GM19395 (cell line): ENCODE results near the gene ACE.
A peak's percentile ranks its signal among the peaks of the same experiment; 100 is the strongest.
"Not testable (repeated sequence)": the region's sequence is repeated elsewhere in the genome, so short reads cannot be mapped to it uniquely, and the experiment has no call there.

Source experiments
- ATAC-seq: cut with Tn5 transposase; IDR thresholded peaks from one replicate; pipeline ENCODE4 v1.9.1; 2021; ENCODE audit warnings: mild to moderate bottlenecking, moderate library complexity; ENCODE audit not compliant: unreplicated experiment

The ACE gene

GRCh38 chr17:63443053-63443452 lies 33.8 kb upstream of the ACE start:
- no peak for ATAC-seq

- ATAC-seq, result no peak
These were observed 32.4 kb upstream of the ACE start for GRCh38 chr17:63444457-63444856.

- ATAC-seq, result no peak
These were observed 31.8 kb upstream of the ACE start for GRCh38 chr17:63445065-63445464.

DNA sequence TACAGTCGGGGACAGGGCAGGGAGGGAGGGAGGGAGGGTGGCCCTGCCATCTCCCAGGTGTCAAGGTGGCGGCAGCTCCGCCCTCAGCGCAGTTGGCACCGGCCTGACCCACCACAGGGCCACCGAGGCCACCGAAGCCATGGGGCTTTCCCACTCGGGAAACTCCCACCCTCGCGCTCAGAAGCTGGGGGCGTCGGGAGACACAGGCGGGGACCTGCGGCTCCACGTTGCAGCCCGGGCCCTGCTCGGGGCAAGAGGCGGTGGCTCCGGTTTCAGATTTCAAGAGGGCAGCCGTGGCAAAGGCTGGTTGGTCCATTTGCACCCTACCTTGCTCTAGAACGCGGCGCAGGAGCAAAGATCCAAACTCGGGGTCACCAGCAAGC lies 31.3 kb upstream of the ACE start:
- ATAC-seq, result no peak

DNA sequence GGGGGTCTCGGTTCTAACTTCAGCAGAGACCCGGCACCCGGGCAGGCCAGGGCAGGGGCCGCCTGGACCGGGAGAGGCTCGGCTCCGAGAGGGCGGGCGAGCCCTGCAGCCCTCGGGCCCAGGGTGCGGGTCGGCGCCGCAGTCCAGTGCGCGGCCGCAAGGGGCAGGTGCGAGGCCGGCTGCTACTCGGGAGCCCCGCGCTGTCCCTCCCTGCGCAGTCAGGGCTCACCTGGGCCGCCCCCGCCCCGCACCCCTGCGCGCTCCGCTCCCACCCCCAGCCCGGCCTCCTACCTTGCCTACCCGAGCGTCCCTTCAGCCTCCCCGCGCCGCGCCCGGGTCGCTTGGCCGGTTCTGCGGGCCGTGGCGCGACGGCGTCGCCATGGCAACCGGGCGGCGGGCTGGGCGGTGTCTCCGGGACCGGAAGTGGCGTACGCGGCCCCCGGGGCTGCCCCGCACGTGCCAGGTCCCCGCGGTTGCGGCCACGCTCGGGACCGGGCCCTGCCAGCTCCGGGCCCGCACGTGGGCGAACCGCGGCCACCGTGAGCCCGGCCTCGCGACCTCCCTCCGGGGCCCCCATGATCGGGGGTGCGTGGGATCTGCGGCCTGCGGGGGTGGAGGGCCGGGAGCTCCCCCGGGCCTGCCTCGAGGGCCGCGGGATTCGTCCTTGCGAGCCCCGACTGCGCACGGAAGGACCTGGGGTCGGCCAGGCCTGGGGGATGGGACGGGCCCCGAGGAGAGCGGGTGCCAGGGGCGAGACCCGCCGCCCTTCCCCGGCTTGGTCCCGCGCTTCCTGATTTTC lies 30.7 kb upstream of the ACE start, which contains the start of gene CYB561:
Gene CYB561 (minus strand): TSS at position 353 of the 799 bp plus-strand sequence. CDS start 8,759 bp downstream, outside the sequence.
- peak; percentile 64 for ATAC-seq

- ATAC-seq, result peak; percentile 28
These were observed 29.9 kb upstream of the ACE start for GRCh38 chr17:63446753-63447470.

- no peak for ATAC-seq
These were observed 29.3 kb upstream of the ACE start for GRCh38 chr17:63447471-63448009.

- ATAC-seq, result no peak
These were observed 28.2 kb upstream of the ACE start for GRCh38 chr17:63448655-63449054.

- no peak for ATAC-seq
These were observed 26.3 kb upstream of the ACE start for GRCh38 chr17:63450551-63450950.

- ATAC-seq, result no peak
These were observed 25.7 kb upstream of the ACE start for GRCh38 chr17:63451150-63451549.

DNA sequence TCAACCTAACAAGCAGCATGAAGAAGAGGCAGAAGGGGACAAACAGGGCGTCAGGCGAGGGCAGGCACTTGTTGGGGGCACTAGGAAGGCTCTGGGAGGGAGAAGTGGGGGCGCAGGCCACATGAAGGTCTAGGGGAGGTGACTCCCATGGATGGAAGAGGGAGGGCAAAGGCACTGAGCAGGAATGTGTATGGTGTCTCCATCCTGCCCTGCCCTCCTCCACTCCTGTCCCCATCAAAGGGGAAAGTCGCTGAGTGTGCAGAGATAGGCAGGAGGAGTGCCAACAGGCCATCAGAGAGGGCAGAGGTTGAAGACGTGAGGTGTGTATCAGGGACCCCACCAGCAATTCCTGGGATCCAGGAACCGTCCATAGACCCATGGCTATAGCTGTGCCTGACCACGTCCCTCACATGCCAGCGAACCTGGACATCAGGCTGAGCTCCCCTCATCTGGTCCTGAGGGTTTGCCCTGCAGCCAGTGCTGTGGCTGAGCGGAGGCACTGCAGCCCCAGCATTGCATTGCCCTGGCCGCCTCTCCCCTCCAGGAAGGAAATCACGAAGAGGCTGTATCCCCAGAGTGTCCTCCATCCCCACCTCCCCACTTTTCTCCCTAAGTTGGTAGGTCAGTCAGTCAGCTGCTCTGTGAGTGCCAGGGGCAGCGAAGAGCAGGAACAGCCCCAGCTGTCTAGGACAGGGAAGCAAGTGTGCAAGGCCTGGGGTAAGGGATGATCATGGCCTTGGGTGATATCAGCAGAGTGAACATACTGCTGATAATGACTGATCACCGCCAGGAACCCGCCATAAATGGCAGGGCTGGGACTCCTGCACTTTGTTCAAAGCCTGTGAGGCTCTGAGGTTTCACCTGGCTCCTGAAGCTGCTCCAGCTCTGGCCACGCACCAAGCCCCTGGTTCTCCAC lies 24.6 kb upstream of the ACE start:
- ATAC-seq, result no peak

DNA sequence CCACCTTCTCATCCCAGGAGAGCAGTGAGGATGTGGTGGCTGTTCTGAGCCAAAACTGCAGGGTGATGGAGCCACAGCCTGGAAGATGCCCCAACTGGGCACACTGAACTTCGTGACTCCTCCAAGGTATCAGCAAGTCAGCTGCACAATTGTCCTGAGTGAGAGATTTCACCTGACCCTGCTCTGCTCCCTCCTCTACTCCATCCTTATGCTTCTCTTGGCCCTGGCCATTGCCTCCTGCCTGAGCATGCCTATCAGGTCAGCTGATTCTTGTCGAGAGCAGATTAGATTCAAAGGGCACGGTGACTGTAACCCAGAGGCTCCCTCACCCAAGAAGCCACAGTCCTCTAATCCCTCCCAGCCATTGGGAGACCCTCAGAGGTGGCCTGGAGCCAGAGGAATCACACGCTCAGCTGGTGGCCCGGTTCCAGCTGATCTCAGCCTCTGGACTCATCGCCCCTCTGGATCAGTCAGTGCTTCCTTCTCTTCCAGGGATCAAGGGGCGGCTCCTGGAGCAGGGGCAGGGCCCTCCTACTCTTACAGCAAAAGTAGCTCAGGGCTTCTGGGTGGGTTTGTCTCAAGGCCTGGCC lies 23.8 kb upstream of the ACE start:
- no peak for ATAC-seq

DNA sequence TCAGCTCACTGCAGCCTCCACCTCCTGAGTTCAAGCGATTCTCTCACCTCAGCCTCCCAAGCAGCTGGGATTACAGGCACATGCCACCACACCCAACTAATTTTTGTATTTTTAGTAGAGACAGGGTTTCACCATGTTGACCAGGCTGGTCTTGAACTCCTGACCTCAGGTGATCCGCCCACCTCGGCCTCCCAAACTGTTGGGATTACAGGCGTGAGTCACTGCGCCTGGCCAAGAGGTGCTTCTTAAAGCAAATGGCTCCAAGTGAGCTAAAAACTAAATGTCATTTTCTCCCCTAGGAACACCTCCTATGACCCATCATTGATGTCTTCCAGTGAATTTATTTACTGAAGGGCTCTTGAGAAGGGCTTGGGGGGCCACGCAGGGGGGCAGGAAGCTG lies 22.5 kb upstream of the ACE start:
- not testable (repeated sequence) for ATAC-seq

DNA sequence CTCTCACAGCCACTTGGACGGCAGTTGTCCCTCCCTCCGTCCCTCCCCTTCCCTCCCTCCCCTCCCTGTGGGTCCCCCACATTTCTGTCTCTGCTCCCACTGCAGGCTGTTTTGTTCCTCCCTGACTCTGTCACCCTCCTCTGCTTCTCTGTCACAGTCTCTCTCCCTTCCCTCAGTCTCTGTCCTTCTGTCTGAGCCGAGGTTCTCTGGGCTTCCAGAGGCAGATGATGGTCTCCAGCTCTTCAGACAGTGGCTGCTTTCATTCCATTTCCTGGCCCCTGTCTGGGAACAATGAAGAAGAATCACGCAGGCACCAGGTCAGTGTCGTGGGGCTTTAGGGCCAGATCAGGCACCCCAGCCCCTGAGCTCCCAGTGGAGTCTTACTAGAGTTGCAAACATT lies 21.9 kb upstream of the ACE start:
- ATAC-seq, result no peak

- no peak for ATAC-seq
These were observed 21.4 kb upstream of the ACE start for GRCh38 chr17:63455417-63455816.

DNA sequence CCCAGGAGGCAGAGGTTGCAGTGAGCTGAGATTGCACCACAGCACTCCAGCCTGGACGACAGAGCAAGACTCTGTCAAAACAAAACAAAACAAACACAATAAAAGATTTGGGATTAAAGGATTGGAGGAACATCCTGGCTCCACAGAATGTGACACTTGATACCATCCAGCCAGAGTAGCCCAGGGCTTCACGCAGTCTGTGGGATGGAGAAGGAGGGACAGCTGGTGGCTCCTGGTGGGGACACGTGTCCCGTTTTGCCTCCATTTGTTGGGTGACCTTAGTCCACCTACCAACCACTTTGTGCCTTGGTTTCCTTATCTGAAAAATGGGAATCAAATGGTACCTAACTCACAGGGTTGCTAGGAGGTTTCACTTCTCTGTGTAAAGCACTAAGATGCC lies 18.4 kb upstream of the ACE start:
- ATAC-seq, result no peak

DNA sequence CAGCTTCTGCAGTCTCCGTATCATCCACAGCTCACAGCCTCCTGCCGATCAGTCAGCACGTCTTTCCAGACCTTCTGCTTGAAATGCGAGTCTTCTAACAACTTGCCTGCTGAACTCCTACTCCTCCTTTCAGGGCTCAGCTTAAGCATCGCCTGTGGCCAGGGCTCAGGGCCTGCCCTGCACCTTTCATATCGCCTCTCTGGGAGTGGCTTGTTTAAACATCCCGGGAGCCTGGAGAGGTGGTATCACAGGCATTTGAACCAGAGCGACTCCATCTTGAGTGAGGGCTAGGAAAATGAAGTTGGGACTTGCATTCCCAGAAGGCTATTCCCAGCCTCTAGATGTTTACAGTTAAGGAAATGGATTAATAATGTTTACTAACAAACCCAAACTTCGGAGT lies 16.8 kb upstream of the ACE start:
- no peak for ATAC-seq

DNA sequence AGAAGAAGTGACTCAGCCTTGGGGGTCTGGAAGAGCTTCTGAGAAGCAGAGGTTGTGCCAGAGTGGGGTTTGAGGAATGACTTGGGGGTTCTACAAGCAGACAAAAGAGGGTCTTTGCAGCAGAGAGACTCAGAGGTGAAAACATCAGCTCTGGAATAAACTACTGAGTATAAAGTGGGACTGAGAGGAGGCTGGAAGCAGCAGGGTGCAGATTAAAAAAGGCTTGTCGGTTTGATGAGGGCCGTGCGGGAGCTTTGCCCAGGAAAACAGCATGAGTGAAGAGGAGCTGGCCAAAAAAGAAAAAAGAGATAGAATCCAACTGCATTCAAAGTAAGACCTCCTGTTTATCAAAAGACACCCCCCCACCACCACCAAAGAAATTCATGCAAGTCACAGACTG lies 13.1 kb upstream of the ACE start:
- ATAC-seq, result no peak

GRCh38 chr17:63464691-63465236 lies 12.1 kb upstream of the ACE start:
- no peak for ATAC-seq

DNA sequence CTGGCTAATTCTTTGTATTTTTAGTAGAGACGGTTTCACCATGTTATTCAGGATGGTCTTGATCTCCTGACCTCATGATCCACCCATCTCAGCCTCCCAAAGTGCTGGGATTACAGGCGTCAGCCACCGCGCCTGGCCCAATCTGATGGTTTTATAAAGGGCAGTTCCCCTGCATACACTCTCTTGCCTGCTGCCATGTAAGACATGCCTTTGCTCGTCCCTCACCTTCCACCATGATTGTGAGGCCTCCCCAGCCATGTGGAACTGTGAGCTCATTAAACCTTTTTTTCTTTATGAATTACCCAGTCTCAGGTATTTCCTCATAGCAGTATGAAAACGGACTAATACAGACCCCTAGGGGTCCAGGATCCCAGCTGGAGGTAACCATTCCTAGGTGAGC lies 8.8 kb upstream of the ACE start:
- ATAC-seq, result not testable (repeated sequence)
